Breast epithelium (tissue), 3 donors: Measurements from ENCODE around the gene DHRS11.

ENCODE experiments used
- POLR2AphosphoS5 ChIP-seq, 3 donors: sonication (generic); formaldehyde crosslinking; IDR thresholded peaks; one replicate each; pipeline ENCODE4 v1.6.1; 2017; ENCODE audit warnings: antibody characterized with exemption in 3 of 3
- TF ChIP-seq, protein P1 (sequence below), 3 donors: fragments of 450-650 bp; IDR thresholded peaks; one replicate each; pipeline ENCODE4 v1.5.1; 2016 to 2017; ENCODE audit warnings: antibody characterized with exemption in 3 of 3, mild to moderate bottlenecking in 3 of 3, moderate library complexity in 3 of 3

- no peak for TF ChIP-seq POLR2AphosphoS5 (IDR thresholded peaks at IDR 0.05)
- TF ChIP-seq, protein P1, sequence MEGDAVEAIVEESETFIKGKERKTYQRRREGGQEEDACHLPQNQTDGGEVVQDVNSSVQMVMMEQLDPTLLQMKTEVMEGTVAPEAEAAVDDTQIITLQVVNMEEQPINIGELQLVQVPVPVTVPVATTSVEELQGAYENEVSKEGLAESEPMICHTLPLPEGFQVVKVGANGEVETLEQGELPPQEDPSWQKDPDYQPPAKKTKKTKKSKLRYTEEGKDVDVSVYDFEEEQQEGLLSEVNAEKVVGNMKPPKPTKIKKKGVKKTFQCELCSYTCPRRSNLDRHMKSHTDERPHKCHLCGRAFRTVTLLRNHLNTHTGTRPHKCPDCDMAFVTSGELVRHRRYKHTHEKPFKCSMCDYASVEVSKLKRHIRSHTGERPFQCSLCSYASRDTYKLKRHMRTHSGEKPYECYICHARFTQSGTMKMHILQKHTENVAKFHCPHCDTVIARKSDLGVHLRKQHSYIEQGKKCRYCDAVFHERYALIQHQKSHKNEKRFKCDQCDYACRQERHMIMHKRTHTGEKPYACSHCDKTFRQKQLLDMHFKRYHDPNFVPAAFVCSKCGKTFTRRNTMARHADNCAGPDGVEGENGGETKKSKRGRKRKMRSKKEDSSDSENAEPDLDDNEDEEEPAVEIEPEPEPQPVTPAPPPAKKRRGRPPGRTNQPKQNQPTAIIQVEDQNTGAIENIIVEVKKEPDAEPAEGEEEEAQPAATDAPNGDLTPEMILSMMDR (IDR thresholded peaks at IDR 0.05): no peak
Measured at GRCh38 chr17:36597866-36598777, 6.4 kb downstream of the DHRS11 start.
